MG63 (cell line): ENCODE results near the gene SUPT20HL1. TPM values are rescaled to one million over a fixed set of nuclear protein-coding genes. Genes with fewer than 3 reads are reported as not detected.
A peak's percentile ranks its signal among the peaks of the same experiment; 100 is the strongest.
"Not testable (repeated sequence)": the region's sequence is repeated elsewhere in the genome, so short reads cannot be mapped to it uniquely, and the experiment has no call there.

Experiments
- DNase-seq: peaks from one replicate; pipeline ENCODE4 v3.0.0-alpha.2; 2020
- H3K27me3 ChIP-seq: fragments of 250-450 bp; sonication (Bioruptor Pico); 2 replicates; pipeline ENCODE4 v1.5.1; 2020; ENCODE audit warnings: mild to moderate bottlenecking, moderate library complexity
- H3K36me3 ChIP-seq: fragments of 250-450 bp; sonication (Bioruptor Pico); 2 replicates; pipeline ENCODE4 v1.5.1; 2020; ENCODE audit warnings: mild to moderate bottlenecking, moderate library complexity
- H3K4me3 ChIP-seq: fragments of 250-450 bp; sonication (Bioruptor Pico); 2 replicates; pipeline ENCODE4 v1.5.1; 2020; ENCODE audit warnings: mild to moderate bottlenecking, moderate library complexity
- H3K9me3 ChIP-seq: fragments of 250-450 bp; sonication (Bioruptor Pico); 2 replicates; pipeline ENCODE4 v1.5.1; 2020; ENCODE audit warnings: mild to moderate bottlenecking, moderate library complexity
- total RNA-seq: library from RNA; depleted of rRNA; stranded (reverse); fragments of >200 nt; shearing (Covaris generic); gene quantifications from 2 replicates; pipeline ENCODE4 v1.2.3, GENCODE V29; 2014; ENCODE audit warnings: low replicate concordance

The SUPT20HL1 gene
- total RNA-seq, 1 experiment from 2014 or later: not detected

GRCh38 chrX:24347881-24348280 is 12.6 kb upstream of the SUPT20HL1 start:
- H3K27me3 ChIP-seq: no peaks in the 10 kb centered on the region
- H3K36me3 ChIP-seq: no peaks in the 10 kb centered on the region
- DNase-seq: no peak

GRCh38 chrX:24350217-24350616 is 10.2 kb upstream of the SUPT20HL1 start:
- Histone ChIP-seq H3K36me3 (no peaks in the 10 kb centered on the region), H3K27me3 (no peaks in the 10 kb centered on the region), H3K4me3 (no peak overlapping the region), H3K9me3 (no peaks in the 10 kb centered on the region)
- no peak for DNase-seq

More at GRCh38 chrX:24347881-24348280, 12.6 kb upstream of the SUPT20HL1 start:
- no peaks in the 10 kb centered on the region for H3K9me3 ChIP-seq
- H3K4me3 ChIP-seq: no peak overlapping the region

- no peaks in the 10 kb centered on the region for H3K9me3 ChIP-seq
- H3K36me3 ChIP-seq: no peaks in the 10 kb centered on the region
- H3K4me3 ChIP-seq: no peak overlapping the region
- H3K27me3 ChIP-seq: no peaks in the 10 kb centered on the region
- peak; percentile 37 for DNase-seq
Measured at GRCh38 chrX:24355095-24355494, 5.3 kb upstream of the SUPT20HL1 start.

- no peaks in the 10 kb centered on the region for H3K27me3 ChIP-seq
- H3K9me3 ChIP-seq: no peaks in the 10 kb centered on the region
- H3K4me3 ChIP-seq: no peak overlapping the region
- no peaks in the 10 kb centered on the region for H3K36me3 ChIP-seq
- no peak for DNase-seq
Measured at GRCh38 chrX:24357106-24357505, 3.3 kb upstream of the SUPT20HL1 start.

- not testable (repeated sequence) for H3K27me3 ChIP-seq, H3K4me3 ChIP-seq, DNase-seq, H3K9me3 ChIP-seq, H3K36me3 ChIP-seq
Measured at GRCh38 chrX:24362089-24362745, 1.8 kb downstream of the SUPT20HL1 start.

GRCh38 chrX:24363432-24364181 is 3.2 kb downstream of the SUPT20HL1 start:
- H3K27me3 ChIP-seq, H3K4me3 ChIP-seq, DNase-seq, H3K9me3 ChIP-seq, H3K36me3 ChIP-seq: not testable (repeated sequence)

GRCh38 chrX:24364326-24364725 is 3.9 kb downstream of the SUPT20HL1 start:
- no peaks in the 10 kb centered on the region for H3K36me3 ChIP-seq
- H3K27me3 ChIP-seq: no peaks in the 10 kb centered on the region
- no peak for DNase-seq
- no peak overlapping the region for H3K4me3 ChIP-seq
- no peaks in the 10 kb centered on the region for H3K9me3 ChIP-seq

GRCh38 chrX:24364851-24365538 is 4.6 kb downstream of the SUPT20HL1 start:
- DNase-seq: no peak
- no peaks in the 10 kb centered on the region for H3K27me3 ChIP-seq
- H3K36me3 ChIP-seq: no peaks in the 10 kb centered on the region
- H3K4me3 ChIP-seq: no peak overlapping the region
- no peaks in the 10 kb centered on the region for H3K9me3 ChIP-seq

GRCh38 chrX:24366762-24367400 is 6.4 kb downstream of the SUPT20HL1 start:
- DNase-seq, H3K36me3 ChIP-seq, H3K4me3 ChIP-seq, H3K27me3 ChIP-seq, H3K9me3 ChIP-seq: not testable (repeated sequence)

GRCh38 chrX:24369816-24370215 is 9.4 kb downstream of the SUPT20HL1 start:
- DNase-seq: no peak
- H3K36me3 ChIP-seq: no peaks in the 10 kb centered on the region
- H3K9me3 ChIP-seq: no peaks in the 10 kb centered on the region
- no peak overlapping the region for H3K4me3 ChIP-seq
- no peaks in the 10 kb centered on the region for H3K27me3 ChIP-seq

- no peak overlapping the region for H3K4me3 ChIP-seq
- H3K36me3 ChIP-seq: no peaks in the 10 kb centered on the region
- H3K9me3 ChIP-seq: no peaks in the 10 kb centered on the region
- H3K27me3 ChIP-seq: no peaks in the 10 kb centered on the region
- peak; percentile 47 for DNase-seq
Measured at GRCh38 chrX:24371391-24371972, 11.0 kb downstream of the SUPT20HL1 start.

GRCh38 chrX:24372021-24372763 is 11.8 kb downstream of the SUPT20HL1 start:
- no peaks in the 10 kb centered on the region for H3K36me3 ChIP-seq
- H3K9me3 ChIP-seq: no peaks in the 10 kb centered on the region
- no peaks in the 10 kb centered on the region for H3K27me3 ChIP-seq
- DNase-seq: no peak
- H3K4me3 ChIP-seq: no peak overlapping the region

GRCh38 chrX:24375600-24376131 is 15.2 kb downstream of the SUPT20HL1 start:
- DNase-seq: no peak
- Histone ChIP-seq H3K27me3 (no peaks in the 10 kb centered on the region), H3K4me3 (no peak overlapping the region), H3K36me3 (no peaks in the 10 kb centered on the region), H3K9me3 (no peaks in the 10 kb centered on the region)

- Histone ChIP-seq H3K4me3 (no peak overlapping the region), H3K9me3 (no peaks in the 10 kb centered on the region), H3K36me3 (no peaks in the 10 kb centered on the region), H3K27me3 (no peaks in the 10 kb centered on the region)
- DNase-seq: no peak
Measured at GRCh38 chrX:24376403-24376802, 16.0 kb downstream of the SUPT20HL1 start.

GRCh38 chrX:24377195-24377594 is 16.8 kb downstream of the SUPT20HL1 start:
- H3K36me3 ChIP-seq: no peaks in the 10 kb centered on the region
- no peak for DNase-seq
- H3K9me3 ChIP-seq: no peaks in the 10 kb centered on the region
- H3K4me3 ChIP-seq: no peak overlapping the region
- no peaks in the 10 kb centered on the region for H3K27me3 ChIP-seq

GRCh38 chrX:24377911-24378468 is 17.6 kb downstream of the SUPT20HL1 start:
- H3K27me3 ChIP-seq: no peaks in the 10 kb centered on the region
- DNase-seq: no peak
- H3K36me3 ChIP-seq: no peaks in the 10 kb centered on the region
- H3K4me3 ChIP-seq: no peak overlapping the region
- no peaks in the 10 kb centered on the region for H3K9me3 ChIP-seq
